OCI-LY3 (cell line): ENCODE data around the gene ASPRV1.

Experiments
- EZH2phosphoT487 ChIP-seq: fragments of 200-600 bp; shearing (Covaris generic); IDR thresholded peaks from 2 replicates; pipeline ENCODE4 v1.6.1; 2018; ENCODE audit warnings: antibody characterized with exemption, mixed run types, low read depth
- TF ChIP-seq, protein P1 (sequence below): fragments of 200-600, 300-600 bp; sonication (generic); IDR thresholded peaks from 2 replicates; pipeline ENCODE4 v1.5.1; 2014; ENCODE audit warnings: antibody characterized with exemption, low read length, low read depth

DNA sequence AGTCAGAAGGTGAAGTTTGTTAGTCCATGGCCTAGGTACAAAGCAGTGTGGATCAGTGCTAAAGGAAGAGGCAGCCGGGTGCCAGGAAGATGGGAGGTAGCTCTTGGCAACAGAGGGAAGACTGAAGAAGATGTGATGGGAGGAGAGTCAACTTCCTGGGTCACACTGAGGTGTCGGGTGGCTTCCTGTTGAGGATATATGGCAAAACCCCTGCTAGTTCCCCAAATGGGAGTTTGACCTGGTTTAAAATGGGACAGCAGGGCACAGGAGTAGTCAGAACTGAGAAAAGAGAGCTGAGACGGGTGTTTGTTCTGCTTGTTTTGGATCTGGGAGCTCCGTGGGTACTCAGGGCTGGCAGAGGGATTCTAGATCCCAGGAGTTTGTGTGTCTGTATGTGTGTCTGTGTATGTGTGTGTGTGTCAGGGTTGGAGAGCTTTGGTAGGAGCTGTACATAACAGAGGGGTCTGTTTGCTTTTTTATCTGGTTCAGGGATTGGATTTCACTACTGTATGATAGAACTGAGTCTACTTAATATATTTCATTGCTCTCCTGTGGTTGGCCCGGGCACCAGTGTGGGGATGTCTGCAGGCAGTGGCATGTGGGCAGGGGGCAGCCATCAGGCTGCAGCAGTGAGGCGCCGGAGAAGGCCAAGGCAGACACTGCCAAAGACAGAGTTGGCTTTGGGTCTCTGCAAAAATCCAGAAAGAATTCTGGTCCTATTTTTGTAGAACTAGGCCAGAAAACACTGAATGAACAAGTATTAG, 29.4 kb downstream of the ASPRV1 start:
- TF ChIP-seq, protein P1, sequence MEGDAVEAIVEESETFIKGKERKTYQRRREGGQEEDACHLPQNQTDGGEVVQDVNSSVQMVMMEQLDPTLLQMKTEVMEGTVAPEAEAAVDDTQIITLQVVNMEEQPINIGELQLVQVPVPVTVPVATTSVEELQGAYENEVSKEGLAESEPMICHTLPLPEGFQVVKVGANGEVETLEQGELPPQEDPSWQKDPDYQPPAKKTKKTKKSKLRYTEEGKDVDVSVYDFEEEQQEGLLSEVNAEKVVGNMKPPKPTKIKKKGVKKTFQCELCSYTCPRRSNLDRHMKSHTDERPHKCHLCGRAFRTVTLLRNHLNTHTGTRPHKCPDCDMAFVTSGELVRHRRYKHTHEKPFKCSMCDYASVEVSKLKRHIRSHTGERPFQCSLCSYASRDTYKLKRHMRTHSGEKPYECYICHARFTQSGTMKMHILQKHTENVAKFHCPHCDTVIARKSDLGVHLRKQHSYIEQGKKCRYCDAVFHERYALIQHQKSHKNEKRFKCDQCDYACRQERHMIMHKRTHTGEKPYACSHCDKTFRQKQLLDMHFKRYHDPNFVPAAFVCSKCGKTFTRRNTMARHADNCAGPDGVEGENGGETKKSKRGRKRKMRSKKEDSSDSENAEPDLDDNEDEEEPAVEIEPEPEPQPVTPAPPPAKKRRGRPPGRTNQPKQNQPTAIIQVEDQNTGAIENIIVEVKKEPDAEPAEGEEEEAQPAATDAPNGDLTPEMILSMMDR = no peak
- TF ChIP-seq EZH2phosphoT487 = no peak
